ENCODE data around the gene RPUSD3.
A peak's percentile ranks its signal among the peaks of the same experiment; 100 is the strongest.

RPUSD3 gene

DNA sequence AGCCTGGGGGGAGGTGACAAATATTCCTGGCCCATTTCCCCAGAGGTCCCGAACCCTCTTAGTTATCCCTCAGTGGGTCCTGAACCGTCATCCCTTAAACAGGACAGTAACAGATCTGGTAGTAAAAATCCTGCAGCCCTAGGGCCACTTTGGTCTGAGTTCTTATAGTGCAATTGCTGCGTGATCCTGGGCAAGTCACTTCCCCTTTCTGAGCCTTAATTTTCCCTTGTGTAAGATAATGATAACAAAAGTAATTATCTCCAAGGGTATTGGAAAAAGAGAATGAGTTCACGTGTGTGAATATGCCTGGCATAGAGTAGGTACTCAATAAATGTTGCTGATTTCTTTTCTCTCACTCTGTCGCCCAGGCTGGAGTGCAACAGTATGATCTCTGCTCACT lies 43.7 kb upstream of the RPUSD3 start:
- CTCF ChIA-PET, result no interaction called here
- H3K4me1 ChIP-seq (ENCODE audit: control insufficient read depth, insufficient read depth, low read length), result no peaks in the 10 kb centered on the region

DNA sequence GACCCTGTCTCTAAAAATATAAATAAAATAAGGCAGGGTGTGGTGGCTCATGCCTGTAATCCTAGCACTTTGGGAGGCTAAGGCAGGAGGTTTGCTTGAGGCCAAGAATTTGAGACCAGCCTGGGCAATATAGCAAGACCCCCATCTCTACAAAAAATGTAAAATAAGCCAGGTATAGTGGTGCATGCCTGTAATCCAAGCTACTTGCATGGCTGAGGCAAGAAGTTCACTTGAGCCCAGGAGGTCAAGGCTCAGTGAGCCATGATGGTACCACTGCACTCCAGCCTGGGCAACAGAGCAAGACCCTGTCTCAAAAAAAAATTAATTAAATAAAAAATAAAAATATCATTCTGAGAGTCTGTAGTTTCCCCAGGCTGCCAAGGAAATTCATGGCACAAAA lies 42.5 kb upstream of the RPUSD3 start:
- ChIA-PET POLR2A (no interaction called here), CTCF (no interaction called here)
- Histone ChIP-seq H3K27ac (ENCODE audit: extremely low read depth, low read depth, low read length) (no peak overlapping the region), H3K36me3 (ENCODE audit: control insufficient read depth in 2 of 2, insufficient read depth in 1 of 2, low read length in 2 of 2) (no peaks in the 10 kb centered on the region), H3K9me3 (ENCODE audit: control insufficient read depth, insufficient read depth, low read depth, low read length) (no peaks in the 10 kb centered on the region), H3K4me1 (ENCODE audit: control insufficient read depth, insufficient read depth, low read length) (no peaks in the 10 kb centered on the region), H3K4me3 (ENCODE audit: low read depth, low read length) (no peak overlapping the region)
- TF ChIP-seq ZNF623 (tag by site-specific recombination; IDR thresholded peaks at IDR 0.05), result no peak
- peak; percentile 96 for TF ChIP-seq ZNF121 (tag by site-specific recombination; IDR thresholded peaks at IDR 0.05)

More for the DNA sequence above, 43.7 kb upstream of the RPUSD3 start:
- Histone ChIP-seq H3K36me3 (ENCODE audit: control insufficient read depth in 2 of 2, insufficient read depth in 1 of 2, low read length in 2 of 2) (peaks cover under 1 to 3% of the 10 kb centered on the region in 2 experiments; a peak in 2 of 3 replicates), H3K4me3 (ENCODE audit: low read depth, low read length) (no peak overlapping the region), H3K27ac (ENCODE audit: extremely low read depth, low read depth, low read length) (no peak overlapping the region), H3K9me3 (ENCODE audit: control insufficient read depth, insufficient read depth, low read depth, low read length) (no peaks in the 10 kb centered on the region)
- POLR2A ChIA-PET, result no interaction called here
- TF ChIP-seq ZNF248 (tag by site-specific recombination; IDR thresholded peaks at IDR 0.05) (no peak), ZFP41 (tag by site-specific recombination; IDR thresholded peaks at IDR 0.05; ENCODE audit: borderline replicate concordance) (no peak), ZSCAN23 (tag by site-specific recombination; IDR thresholded peaks at IDR 0.05) (no peak), ZNF707 (tag by site-specific recombination; IDR thresholded peaks at IDR 0.05) (no peak), ZNF394 (tag by site-specific recombination; IDR thresholded peaks at IDR 0.05; ENCODE audit: borderline replicate concordance) (no peak)
- TF ChIP-seq, protein P1, sequence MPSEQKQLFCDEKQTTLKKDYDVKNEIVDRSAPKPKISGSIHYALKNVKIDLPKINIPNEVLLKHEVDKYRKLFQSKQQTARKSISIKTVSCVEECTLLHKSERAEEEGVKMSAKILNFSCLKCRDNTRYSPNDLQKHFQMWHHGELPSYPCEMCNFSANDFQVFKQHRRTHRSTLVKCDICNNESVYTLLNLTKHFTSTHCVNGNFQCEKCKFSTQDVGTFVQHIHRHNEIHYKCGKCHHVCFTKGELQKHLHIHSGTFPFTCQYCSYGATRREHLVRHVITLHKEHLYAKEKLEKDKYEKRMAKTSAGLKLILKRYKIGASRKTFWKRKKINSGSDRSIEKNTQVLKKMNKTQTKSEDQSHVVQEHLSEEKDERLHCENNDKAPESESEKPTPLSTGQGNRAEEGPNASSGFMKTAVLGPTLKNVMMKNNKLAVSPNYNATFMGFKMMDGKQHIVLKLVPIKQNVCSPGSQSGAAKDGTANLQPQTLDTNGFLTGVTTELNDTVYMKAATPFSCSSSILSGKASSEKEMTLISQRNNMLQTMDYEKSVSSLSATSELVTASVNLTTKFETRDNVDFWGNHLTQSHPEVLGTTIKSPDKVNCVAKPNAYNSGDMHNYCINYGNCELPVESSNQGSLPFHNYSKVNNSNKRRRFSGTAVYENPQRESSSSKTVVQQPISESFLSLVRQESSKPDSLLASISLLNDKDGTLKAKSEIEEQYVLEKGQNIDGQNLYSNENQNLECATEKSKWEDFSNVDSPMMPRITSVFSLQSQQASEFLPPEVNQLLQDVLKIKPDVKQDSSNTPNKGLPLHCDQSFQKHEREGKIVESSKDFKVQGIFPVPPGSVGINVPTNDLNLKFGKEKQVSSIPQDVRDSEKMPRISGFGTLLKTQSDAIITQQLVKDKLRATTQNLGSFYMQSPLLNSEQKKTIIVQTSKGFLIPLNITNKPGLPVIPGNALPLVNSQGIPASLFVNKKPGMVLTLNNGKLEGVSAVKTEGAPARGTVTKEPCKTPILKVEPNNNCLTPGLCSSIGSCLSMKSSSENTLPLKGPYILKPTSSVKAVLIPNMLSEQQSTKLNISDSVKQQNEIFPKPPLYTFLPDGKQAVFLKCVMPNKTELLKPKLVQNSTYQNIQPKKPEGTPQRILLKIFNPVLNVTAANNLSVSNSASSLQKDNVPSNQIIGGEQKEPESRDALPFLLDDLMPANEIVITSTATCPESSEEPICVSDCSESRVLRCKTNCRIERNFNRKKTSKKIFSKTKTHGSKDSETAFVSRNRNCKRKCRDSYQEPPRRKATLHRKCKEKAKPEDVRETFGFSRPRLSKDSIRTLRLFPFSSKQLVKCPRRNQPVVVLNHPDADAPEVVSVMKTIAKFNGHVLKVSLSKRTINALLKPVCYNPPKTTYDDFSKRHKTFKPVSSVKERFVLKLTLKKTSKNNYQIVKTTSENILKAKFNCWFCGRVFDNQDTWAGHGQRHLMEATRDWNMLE (tag by site-specific recombination; conservative IDR thresholded peaks at IDR 0.05; ENCODE audit: low read depth), result no peak
- TF ChIP-seq, protein P2, sequence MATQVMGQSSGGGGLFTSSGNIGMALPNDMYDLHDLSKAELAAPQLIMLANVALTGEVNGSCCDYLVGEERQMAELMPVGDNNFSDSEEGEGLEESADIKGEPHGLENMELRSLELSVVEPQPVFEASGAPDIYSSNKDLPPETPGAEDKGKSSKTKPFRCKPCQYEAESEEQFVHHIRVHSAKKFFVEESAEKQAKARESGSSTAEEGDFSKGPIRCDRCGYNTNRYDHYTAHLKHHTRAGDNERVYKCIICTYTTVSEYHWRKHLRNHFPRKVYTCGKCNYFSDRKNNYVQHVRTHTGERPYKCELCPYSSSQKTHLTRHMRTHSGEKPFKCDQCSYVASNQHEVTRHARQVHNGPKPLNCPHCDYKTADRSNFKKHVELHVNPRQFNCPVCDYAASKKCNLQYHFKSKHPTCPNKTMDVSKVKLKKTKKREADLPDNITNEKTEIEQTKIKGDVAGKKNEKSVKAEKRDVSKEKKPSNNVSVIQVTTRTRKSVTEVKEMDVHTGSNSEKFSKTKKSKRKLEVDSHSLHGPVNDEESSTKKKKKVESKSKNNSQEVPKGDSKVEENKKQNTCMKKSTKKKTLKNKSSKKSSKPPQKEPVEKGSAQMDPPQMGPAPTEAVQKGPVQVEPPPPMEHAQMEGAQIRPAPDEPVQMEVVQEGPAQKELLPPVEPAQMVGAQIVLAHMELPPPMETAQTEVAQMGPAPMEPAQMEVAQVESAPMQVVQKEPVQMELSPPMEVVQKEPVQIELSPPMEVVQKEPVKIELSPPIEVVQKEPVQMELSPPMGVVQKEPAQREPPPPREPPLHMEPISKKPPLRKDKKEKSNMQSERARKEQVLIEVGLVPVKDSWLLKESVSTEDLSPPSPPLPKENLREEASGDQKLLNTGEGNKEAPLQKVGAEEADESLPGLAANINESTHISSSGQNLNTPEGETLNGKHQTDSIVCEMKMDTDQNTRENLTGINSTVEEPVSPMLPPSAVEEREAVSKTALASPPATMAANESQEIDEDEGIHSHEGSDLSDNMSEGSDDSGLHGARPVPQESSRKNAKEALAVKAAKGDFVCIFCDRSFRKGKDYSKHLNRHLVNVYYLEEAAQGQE (tag by site-specific recombination; IDR thresholded peaks at IDR 0.05), result no peak

DNA sequence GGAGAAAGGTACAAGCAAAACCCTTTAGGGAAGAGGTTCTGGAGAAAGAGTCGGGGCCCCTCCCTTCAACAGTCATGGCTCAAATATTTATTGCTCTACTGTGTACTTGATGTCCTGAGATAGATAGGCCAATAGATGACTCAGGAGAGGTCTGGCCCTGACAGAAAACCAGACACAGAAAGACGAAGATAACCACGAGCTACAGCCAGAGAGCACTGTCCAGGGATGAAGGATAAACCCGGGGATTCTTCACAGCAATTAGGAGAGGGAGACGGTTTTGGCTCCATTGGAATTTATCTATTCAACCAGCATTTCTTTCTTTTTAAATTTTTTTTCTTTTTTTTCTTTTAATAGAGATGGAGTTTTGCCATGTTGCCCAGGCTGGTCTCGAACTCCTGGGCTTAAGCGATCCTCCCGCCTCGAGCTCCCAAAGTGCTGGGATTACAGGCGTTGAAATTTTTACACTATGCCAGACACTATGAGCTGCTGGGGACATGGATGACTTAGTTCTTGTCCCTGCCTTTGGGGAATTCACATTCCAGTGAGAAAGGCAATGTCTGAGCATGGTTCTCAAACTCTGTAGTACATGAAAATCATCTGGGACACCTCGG lies 40.9 kb upstream of the RPUSD3 start:
- POLR2A ChIA-PET, result interaction anchor here (1.2 to 1.4 kb wide), 2 partner anchors 21 to 32 kb away, joined by 3 to 4 read pairs; partner anchors contain the start of gene IL17RC
- TF ChIP-seq ZNF530 (tag by site-specific recombination; IDR thresholded peaks at IDR 0.05; ENCODE audit: low read depth) (no peak), IKZF3 (tag by site-specific recombination; IDR thresholded peaks at IDR 0.05) (no peak), ZNF366 (tag by site-specific recombination; conservative IDR thresholded peaks at IDR 0.05) (no peak), ZNF112 (tag by site-specific recombination; IDR thresholded peaks at IDR 0.05) (no peak), ZBTB17 (tag by site-specific recombination; IDR thresholded peaks at IDR 0.05) (peak; percentile 69), ZNF501 (tag by site-specific recombination; IDR thresholded peaks at IDR 0.05) (no peak)
- CTCF ChIA-PET, result interaction anchor here (0.6 to 1.1 kb wide), 2 partner anchors 62 to 68 kb away, joined by 3 read pairs; partner anchors contain the start of gene PRRT3
- Histone ChIP-seq H3K4me1 (ENCODE audit: control insufficient read depth, insufficient read depth, low read length) (no peaks in the 10 kb centered on the region), H3K27ac (ENCODE audit: extremely low read depth, low read depth, low read length) (no peak overlapping the region), H3K4me3 (ENCODE audit: low read depth, low read length) (no peak overlapping the region), H3K9me3 (ENCODE audit: control insufficient read depth, insufficient read depth, low read depth, low read length) (no peaks in the 10 kb centered on the region), H3K36me3 (ENCODE audit: control insufficient read depth in 2 of 2, insufficient read depth in 1 of 2, low read length in 2 of 2) (no peaks in the 10 kb centered on the region)

All from HEK293 (cell line).